Measurements from ENCODE around the gene CTDNEP1.

DNA sequence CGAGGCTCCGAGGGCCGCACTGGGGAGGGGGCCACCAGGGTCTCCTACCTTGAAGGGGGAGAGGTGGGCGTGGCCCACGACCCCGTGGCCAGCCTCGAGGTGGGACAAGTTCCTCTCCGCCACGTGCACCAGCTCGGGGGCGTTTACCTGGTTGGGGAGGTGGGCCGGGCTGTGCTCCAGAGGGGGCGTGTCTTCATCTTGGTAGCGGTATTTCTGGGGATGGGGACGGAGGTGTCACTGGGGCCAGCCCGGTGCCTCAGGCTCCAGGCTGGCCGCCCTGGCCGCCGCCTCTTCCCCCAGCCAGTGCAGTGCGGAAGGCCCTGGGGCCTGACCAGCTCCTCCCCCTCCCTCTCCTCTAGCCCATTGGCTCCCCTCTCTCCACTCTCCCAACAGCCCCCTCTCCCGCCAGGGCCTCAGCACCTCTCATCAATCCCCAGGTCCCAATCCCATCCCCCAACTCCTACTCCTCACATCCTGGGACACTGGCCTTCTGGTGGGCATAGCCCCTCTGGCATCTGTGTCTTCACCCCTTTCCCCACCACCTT, 43.4 kb downstream of the CTDNEP1 start:
- TF ChIP-seq CTCF (IDR thresholded peaks at IDR 0.05) (no peak), ZFX (IDR thresholded peaks at IDR 0.05; ENCODE audit: borderline replicate concordance) (no peak)
